A204.1 (cell line): ENCODE measurements around the gene TMEM208.
A peak's percentile ranks its signal among the peaks of the same experiment; 100 is the strongest.

Experiments used
- FAIRE-seq: peaks from 2 replicates; lab custom pipeline; 2012; peaks lifted over from hg19 to GRCh38; lab: Jason Lieb, UNC

TMEM208 gene

DNA sequence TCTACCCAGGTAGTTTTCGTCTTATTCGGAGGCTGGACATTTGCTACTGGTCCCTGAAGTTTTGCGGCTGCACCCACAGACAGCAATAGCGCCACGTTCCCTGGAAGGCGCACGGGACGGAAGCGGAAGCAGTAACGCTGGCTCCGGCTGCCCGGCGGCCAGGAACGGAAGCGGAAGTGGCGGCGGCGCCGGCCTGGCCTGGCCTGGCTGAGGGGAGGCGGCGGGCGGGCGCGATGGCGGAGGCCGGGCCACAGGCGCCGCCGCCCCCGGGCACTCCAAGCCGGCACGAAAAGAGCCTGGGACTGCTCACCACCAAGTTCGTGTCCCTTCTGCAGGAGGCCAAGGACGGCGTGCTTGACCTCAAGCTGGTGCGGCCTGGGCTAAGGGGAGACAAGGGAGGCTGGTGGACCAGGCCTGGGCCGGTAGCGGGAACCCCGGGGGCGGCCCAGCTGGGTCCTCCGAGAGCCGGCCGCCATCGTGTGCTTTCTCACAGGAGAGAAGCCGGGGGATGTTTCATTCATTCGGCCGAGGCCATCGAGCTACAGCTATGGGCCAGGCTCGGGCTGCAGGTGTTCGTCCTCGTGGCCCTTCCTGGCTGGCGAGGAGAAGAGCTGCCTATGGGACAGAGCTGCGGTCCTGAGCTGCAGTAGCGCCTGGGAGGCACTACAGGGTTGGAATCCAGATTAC is 34.8 kb upstream of the TMEM208 start, which contains the start of gene E2F4:
Gene E2F4 (plus strand): TSS at position 161 of the 687 bp plus-strand sequence. CDS start 73 bp downstream, at position 234.
- peak; percentile 52 for FAIRE-seq

DNA sequence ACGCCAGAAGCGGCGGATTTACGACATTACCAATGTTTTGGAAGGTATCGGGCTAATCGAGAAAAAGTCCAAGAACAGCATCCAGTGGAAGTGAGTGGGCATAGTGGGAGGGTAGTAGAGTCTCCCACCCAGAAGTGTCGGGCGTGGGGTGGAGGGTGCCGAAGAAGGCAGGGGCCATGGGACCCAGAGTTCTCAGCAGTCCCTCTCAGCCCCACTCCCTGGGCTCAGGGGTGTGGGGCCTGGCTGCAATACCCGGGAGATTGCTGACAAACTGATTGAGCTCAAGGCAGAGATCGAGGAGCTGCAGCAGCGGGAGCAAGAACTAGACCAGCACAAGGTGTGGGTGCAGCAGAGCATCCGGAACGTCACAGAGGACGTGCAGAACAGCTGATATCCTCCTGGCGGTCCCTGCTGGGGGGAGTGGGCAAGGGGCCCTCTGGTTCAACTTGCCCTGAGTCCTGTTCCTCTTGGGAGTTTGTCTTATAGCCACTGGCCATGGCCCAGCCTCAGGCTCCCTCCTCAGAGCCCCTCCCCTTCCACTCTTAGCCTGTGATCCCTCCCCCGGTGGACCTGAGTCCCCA is 34.1 kb upstream of the TMEM208 start:
- FAIRE-seq: no peak

DNA sequence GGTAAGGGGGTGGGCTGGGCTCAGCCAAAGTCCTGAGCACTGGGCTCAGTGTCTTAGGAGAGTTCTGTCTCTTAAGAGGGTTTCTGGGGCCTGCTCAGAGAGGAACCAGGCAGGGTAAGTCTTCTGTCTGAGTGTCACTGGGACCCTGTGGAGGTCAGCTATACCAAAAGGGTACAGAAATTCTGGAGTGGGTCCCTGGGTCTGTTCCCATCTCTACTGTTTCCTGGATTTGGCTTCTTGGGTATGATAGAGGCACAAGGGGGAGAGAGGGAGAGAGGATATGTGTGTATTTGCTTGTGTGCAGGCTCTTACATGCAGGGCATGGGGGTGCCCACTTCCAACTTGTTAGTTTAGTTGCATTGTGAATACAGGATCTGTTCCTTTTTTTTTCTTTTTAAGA is 33.4 kb upstream of the TMEM208 start:
- no peak for FAIRE-seq

DNA sequence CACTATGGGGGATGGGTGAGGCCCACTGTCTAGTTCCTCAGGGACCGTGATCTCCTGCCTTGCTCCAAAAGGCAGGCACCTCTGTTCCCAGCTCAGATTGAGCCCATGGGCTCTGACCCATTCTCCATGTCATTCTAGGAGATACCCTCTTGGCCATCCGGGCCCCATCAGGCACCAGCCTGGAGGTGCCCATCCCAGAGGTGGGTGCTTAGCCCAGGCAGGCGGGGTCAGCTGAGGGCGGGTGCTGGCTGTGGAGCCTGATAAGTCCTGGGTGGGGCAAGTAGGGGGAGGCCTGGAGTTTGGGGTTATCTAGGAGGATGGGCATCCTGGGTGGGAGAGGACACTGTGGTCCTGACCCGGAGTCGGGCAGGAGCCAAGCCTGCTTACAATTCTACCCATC is 32.7 kb upstream of the TMEM208 start:
- FAIRE-seq: no peak

DNA sequence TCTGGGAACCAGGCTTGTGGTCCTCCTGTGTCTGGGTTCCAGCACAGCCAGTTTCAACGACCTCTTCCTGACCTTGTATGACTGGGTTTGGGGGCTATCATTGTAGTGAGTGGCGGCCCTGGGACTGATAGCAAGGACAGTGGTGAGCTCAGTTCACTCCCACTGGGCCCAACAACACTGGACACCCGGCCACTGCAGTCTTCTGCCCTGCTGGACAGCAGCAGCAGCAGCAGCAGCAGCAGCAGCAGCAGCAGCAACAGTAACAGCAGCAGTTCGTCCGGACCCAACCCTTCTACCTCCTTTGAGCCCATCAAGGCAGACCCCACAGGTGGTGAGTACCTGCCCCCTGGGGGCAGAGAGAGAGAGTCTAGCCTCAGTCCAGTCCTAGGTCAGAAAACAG is 31.3 kb upstream of the TMEM208 start:
- FAIRE-seq: no peak

DNA sequence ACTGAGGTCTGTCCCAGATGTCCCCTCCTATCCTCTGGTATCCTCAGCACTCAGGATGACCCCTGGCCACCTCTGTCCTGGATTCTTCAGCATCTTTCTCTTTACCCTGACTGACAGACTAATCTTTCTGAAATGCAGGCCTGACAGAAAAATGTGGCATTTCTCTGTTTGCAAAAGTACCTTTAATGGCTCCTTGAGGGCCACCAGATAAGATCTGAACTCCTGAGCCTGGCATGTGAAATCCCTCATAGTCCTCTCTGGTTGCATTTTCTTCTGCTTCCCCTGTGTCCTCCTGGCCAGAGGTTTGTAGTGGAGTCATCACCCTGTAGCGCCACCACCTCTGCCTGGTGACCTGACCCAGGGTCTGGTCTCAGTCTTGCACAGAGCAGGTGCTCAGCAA is 30.0 kb upstream of the TMEM208 start:
- no peak for FAIRE-seq

DNA sequence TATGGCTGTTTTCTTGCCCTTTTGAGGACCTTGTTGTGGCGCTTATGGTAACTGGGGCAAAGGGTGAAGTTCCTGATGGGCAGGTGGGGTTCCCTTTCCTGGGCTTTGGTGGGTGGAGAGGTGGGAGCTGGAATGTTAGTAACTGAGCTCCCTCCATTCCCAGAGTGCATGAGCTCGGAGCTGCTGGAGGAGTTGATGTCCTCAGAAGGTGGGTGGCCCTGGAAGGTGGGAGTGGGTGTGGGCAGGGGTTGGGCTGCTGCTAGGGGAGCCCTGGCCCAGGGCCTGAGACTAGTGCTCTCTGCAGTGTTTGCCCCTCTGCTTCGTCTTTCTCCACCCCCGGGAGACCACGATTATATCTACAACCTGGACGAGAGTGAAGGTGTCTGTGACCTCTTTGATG is 29.2 kb upstream of the TMEM208 start:
- no peak for FAIRE-seq

DNA sequence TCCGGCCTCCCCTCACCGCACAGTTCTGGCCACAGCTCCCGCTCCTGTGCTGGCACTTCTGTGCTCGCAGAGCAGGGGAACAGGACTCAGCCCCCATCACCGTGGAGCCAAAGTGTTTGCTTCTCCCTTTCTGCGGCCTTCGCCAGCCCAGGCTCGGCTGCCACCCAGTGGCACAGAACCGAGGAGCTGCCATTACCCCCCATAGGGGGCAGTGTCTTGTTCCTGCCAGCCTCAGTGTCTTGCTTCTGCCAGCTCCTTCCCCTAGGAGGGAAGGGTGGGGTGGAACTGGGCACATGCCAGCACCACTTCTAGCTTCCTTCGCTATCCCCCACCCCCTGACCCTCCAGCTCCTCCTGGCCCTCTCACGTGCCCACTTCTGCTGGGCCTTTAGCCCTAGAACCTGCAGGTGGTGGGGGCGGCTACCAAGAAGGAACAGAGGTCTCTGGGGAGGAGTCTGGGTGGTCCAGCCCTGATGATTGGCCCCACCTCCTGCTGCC is 28.6 kb upstream of the TMEM208 start:
- FAIRE-seq: no peak

DNA sequence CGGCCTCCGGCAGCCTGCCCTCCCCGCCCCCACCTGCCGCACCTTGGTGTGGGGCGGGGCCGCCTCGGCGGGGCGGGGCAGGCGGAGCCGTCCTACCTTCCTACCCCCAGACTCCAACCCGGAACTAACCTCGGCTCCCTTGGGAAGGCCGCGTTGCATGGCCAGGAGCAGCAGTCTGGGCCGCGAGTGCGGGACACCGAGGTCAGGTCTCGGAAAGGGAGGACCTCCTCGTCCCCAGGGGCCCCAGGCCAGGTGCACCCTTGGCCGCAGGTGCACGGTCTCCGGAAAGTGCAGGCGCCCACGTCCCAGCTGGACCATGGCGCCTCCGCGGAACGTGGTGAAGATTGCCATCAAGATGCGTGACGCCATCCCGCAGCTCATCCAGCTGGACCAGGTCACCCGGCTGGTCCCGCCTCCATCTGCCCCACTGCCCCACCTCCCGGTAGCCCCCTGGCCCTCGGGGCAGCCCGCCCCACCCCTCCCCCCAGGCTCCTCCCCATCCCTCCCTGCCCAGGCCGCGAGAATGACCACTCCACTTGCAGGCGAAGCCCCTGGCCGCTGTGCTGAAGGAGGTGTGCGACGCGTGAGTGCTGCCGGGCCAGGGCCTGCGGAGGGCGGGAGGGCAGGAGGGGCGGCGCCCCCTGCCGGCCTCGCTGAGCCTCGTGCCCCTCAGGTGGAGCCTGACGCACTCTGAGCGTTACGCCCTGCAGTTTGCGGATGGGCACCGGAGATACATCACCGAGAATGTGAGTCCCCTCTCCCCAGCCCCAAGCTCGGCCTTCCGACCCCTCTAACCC is 27.7 kb upstream of the TMEM208 start, which contains the start of gene ELMO3:
Gene ELMO3 (plus strand): TSS at position 121 of the 797 bp plus-strand sequence. CDS start 196 bp downstream, at position 317.
- no peak for FAIRE-seq

DNA sequence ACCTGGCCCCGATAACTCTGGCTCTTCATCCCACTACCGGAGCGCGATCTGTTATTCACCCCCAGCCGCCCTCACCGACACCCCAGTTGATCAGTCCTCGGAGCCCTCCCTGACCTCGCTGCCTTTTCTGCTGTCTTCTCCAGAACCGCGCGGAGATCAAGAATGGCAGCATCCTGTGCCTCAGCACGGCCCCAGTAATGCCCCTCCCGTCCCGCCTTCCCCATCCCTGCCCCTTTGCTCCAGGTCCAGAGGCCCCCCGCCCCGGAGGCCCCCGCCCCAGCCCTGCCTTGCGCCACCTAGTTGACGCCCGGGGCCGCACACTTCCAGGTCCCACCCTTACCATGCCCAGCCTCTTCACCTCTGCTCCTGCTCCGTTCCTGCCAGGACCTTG is 27.1 kb upstream of the TMEM208 start:
- no peak for FAIRE-seq

DNA sequence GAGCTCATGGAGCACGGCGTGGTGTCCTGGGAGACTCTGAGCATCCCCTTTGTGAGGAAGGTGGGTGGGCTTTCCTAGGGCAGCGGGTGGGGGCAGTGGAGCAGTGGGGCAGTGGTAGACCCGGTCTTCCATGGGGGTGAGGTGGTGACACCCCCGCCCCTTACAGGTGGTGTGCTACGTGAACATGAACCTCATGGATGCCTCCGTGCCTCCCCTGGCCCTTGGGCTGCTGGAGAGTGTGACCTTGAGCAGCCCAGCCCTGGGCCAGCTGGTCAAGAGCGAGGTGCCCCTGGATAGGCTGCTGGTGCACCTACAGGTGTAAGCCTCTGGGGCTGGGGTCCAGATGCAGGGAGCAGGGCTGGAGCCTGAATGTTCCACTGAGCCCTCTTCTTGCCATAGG is 26.4 kb upstream of the TMEM208 start:
- no peak for FAIRE-seq

DNA sequence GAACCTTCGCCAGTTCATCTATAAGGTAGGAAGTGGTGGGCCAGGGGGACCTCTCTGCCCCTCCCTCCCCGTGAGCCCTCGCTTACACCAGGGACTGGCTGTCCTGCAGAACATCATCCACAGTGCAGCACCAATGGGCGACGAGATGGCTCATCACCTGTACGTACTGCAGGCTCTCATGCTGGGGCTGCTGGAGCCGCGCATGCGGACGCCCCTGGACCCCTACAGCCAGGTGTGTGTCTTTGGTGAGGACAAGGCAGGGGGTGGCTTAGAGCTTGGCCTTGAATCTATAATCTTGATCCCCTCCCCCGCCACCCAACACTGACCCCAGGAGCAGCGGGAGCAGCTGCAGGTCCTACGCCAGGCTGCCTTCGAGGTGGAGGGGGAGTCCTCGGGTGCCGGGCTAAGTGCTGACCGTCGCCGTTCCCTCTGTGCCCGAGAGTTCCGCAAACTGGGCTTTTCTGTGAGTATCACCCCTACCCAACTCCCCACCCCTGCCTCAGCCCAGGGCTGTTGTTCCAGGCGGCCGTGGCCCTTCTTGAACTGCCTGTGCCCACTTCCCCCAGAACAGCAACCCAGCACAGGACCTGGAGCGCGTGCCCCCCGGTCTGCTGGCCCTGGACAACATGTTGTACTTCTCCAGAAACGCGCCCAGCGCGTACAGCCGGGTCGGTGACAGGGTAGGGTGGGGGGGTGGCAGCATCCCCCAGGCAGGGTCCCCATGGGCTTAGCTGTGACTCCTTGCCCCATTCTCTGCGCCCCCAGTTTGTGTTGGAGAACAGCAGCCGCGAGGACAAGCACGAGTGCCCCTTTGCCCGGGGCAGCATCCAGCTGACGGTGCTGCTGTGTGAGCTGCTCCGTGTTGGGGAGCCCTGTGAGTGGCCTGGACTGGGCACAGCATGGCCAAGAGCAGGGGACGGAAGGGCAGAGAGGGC is 25.3 kb upstream of the TMEM208 start:
- FAIRE-seq: no peak

DNA sequence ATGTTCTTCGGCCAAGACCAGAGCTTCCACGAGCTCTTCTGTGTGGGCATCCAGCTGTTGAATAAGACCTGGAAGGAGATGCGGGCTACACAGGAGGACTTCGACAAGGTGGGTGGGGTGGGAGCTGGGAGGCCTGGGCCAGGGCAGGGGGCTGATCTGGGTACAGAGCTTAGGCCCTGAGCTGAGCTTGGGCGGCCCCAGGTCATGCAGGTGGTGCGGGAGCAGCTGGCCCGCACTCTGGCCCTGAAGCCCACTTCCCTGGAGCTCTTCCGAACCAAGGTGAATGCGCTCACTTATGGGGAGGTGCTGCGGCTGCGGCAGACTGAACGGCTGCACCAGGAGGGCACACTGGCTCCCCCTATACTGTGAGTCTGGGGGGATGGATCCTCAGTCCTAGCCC is 24.5 kb upstream of the TMEM208 start:
- no peak for FAIRE-seq

DNA sequence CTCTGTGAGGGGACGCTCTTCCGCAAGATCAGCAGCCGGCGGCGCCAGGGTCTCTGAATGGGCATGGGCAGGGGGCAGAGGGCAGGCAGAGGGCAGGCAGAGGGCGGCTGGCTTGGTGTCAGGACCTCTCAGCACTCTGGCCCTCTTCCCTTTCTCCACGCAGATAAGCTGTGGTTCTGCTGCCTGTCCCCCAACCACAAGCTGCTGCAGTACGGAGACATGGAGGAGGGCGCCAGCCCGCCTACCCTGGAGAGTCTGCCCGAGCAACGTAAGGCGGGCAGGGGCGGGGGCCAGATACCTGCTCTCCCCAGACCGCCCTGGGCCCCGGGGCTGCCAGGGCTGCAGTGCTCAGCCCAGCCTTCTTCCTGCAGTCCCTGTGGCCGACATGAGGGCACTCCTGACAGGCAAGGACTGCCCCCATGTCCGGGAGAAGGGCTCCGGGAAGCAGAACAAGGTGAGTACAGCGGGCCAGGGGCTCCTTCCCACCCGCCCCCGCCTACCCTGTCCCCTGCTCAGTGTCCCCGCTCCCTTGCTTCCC is 23.9 kb upstream of the TMEM208 start:
- no peak for FAIRE-seq

DNA sequence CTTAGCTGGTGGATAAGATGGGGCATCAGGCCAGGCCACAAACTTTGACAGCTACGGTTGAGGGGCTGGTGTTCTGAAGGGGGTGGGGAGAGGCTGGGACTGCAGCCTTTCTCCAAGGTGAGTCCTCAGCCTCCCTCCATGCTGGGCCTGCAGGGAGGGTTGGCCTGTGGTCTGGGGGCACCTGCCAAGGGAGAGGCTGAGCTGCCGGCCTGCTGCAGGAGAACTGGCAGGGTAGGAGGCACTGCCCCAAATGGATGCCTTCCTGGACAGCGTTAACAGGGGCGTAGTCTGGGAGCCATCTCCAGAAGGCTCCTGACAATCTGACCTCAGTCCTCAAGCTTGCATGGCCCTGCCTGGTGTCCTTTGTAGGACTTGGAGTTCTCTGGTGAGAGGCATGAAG is 22.9 kb upstream of the TMEM208 start:
- no peak for FAIRE-seq

DNA sequence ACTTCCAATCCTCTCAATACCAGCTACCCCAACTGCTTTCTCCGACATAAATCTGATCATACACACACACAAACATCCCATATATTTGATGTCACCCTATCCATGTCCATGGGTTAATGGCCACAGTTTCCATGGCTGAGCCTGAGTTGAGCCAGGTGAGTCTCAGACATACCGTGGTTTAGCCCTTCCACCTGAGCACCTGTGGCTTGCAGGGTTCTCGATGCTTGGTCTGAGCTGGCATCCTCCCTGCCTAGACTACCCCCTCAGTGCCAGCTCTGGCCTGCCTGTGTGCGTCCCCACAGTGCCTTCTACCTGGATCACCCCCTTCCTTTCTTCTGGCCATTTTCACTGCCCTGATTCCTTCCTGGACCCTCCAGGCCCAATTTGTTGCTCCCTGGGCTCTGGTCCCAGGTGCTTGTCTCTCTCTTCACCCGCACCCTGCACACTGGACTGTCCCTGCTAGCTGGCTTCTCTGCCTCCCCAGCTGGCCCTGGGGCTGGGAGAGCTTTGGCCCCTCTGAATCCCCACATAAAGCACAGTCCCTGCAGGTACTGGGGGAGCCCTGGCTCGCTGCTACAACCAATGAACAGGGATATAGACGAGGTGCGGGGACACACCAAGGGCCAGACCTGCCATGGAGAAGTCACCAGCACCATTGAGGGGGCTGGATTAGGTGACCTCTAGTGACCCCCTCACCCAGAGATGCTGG is 20.6 kb upstream of the TMEM208 start:
- FAIRE-seq: no peak

DNA sequence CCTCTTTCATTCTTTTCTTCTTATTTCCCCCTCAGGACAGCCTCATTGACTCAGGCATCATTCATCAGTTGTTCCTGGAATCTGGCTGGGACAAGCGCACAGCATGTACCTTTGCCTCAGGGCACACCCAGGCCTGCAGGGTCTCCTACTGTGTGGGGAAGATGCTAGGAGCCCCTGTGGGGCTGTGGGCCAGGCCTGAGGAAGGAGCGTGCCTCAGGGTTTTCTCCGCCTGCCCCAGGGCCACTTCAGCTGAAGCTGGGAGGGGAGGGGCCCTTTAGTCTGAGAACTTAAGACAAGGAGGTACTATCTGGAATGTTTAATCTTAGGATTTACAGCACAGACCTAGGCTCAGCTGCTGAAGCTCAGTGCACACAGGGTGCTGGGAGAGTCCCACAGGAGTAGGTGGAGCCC is 20.1 kb upstream of the TMEM208 start:
- no peak for FAIRE-seq

DNA sequence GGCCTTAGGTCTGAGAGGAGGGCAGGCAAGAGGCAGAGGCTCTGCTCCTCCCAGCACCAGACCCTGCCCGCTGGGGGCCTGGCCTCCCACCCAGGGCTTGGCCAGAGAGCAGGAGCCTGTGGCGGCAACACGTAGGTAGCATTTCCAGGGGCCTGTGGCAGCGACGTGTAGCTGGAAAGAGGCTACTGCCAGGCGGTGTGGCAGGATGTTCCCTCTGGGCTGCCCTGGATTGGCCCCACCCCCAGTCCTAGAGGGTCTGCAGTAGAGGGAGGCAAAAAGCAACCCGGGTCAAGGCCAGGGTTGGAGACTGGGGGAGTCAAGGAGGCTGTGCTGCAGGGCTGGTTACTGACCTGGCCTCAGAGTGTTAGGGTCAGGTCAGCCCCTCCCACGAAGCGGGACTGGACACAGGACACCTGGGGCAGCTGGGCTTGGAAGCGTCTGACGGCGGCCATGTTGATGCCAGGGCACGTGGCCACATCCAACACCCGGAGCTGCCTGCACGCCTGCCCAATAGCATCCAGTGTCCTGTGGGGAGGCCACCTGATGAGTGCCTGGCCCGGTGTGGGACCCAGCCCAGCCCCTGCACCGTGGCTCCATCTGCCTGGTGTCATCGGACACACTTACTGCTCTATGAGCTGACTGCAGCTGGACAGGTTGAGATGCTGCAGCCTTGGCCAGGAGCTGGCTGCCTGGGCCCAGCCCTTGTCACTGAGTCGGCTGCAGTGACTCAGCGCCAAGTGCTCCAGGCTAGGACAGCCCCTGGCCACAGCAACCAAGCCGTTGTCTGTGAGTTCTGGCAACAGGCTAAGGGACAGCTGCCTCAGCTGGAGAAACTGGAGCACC is 19.5 kb upstream of the TMEM208 start:
- no peak for FAIRE-seq

DNA sequence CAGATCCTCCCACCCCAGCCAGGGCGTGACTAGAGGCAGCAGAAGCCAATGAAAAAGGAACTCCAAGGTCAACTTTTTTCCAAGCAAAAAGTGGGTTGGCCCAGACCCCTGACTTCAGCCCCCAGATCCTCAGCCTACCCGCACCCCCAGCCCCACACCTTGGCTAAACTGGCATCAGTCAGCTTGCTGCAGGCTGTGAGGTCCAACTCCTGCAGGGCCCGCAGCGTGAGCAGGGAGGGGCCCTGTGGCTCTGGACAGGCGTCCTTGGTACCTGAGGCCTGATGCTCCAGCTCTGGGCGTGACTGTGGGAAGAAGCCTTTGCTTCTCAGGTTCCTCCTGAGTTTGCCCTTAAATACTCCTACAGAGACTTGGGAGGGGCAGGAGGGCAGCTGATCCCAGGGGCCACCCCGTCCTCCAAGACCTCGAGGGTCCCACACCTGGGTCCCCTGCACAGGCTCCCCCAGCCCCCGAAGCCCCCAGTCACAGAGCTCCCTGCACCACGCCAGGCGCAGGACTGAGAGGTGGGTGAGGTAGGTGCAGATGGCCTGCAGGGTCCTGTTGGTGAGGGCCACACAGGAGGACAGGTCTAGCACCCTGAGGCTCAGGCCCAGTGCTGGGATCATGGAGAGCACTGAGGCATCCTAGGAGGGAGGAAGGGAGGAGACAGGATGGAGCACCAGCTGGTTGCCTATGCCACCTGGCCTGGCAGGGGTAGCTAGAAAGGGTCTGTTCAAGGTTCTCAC is 18.6 kb upstream of the TMEM208 start:
- FAIRE-seq: no peak
